H9 (cell line): ENCODE data around the gene AIF1L. TPM values are rescaled to one million over a fixed set of nuclear protein-coding genes. Genes with fewer than 3 reads are reported as not detected.
A peak's percentile ranks its signal among the peaks of the same experiment; 100 is the strongest.

Source experiments
- DNase-seq: peaks from one replicate; pipeline ENCODE4 v3.0.0-alpha.2; 2017
- H2AFZ ChIP-seq: one replicate; pipeline ENCODE4 v1.6.1; 2013; ENCODE audit warnings: mild to moderate bottlenecking, low read length, control low read depth, moderate library complexity
- H2AK5ac ChIP-seq: 2 replicates; pipeline ENCODE4 v1.6.1; 2013; ENCODE audit warnings: low read length, control low read depth, mixed read lengths; ENCODE audit not compliant: insufficient read length
- H2BK120ac ChIP-seq: one replicate; pipeline ENCODE4 v1.6.1; 2013; ENCODE audit warnings: low read depth, mild to moderate bottlenecking, low read length, control low read depth, inconsistent platforms; ENCODE audit not compliant: poor library complexity, severe bottlenecking
- H2BK12ac ChIP-seq: 2 replicates; pipeline ENCODE4 v1.6.1; 2013; ENCODE audit warnings: low read length, control low read depth, mixed read lengths, low read depth; ENCODE audit not compliant: insufficient read length
- H2BK15ac ChIP-seq: 2 replicates; pipeline ENCODE4 v1.6.1; 2013; ENCODE audit warnings: low read depth, low read length, control low read depth
- H2BK20ac ChIP-seq: one replicate; pipeline ENCODE4 v1.6.1; 2013; ENCODE audit warnings: low read depth, mild to moderate bottlenecking, low read length, control low read depth, inconsistent platforms; ENCODE audit not compliant: poor library complexity, severe bottlenecking
- H2BK5ac ChIP-seq: 2 replicates; pipeline ENCODE4 v1.6.1; 2013; ENCODE audit warnings: low read length, control low read depth, mixed read lengths; ENCODE audit not compliant: insufficient read length
- H3K14ac ChIP-seq: 2 replicates; pipeline ENCODE4 v1.6.1; 2013; ENCODE audit warnings: low read length, control low read depth; ENCODE audit not compliant: insufficient read depth
- H3K18ac ChIP-seq: 2 replicates; pipeline ENCODE4 v1.6.1; 2013; ENCODE audit warnings: low read depth, mild to moderate bottlenecking, mixed read lengths, low read length, control low read depth; ENCODE audit not compliant: insufficient read length
- H3K23ac ChIP-seq: 2 replicates; pipeline ENCODE4 v1.6.1; 2013; ENCODE audit warnings: low read length, control low read depth, mixed read lengths, low read depth; ENCODE audit not compliant: insufficient read length
- H3K23me2 ChIP-seq: 2 replicates; pipeline ENCODE4 v1.6.1; 2013; ENCODE audit warnings: low read depth, mild to moderate bottlenecking, mixed read lengths, low read length, control low read depth; ENCODE audit not compliant: insufficient read length, poor library complexity, severe bottlenecking
- H3K27ac ChIP-seq: 2 replicates; pipeline ENCODE4 v1.5.1; 2013; ENCODE audit warnings: low read length, control low read depth, mixed read lengths, low read depth; ENCODE audit not compliant: insufficient read length
- H3K27me3 ChIP-seq: 2 replicates; pipeline ENCODE4 v1.6.1; 2013; ENCODE audit warnings: low read length, control low read depth, inconsistent platforms; ENCODE audit not compliant: insufficient read depth
- H3K4ac ChIP-seq: 2 replicates; pipeline ENCODE4 v1.6.1; 2013; ENCODE audit warnings: low read depth, mild to moderate bottlenecking, control low read depth, inconsistent platforms, low read length, moderate library complexity
- H3K4me1 ChIP-seq: 2 replicates; pipeline ENCODE4 v1.6.1; 2013; ENCODE audit warnings: low read length, control low read depth, inconsistent platforms; ENCODE audit not compliant: insufficient read depth
- H3K4me2 ChIP-seq: 2 replicates; pipeline ENCODE4 v1.6.1; 2013; ENCODE audit warnings: low read length, control low read depth, mixed read lengths; ENCODE audit not compliant: insufficient read length, insufficient read depth
- H3K56ac ChIP-seq: 2 replicates; pipeline ENCODE4 v1.6.1; 2013; ENCODE audit warnings: low read depth, mild to moderate bottlenecking, mixed read lengths, low read length, control low read depth; ENCODE audit not compliant: insufficient read length
- H3K79me1 ChIP-seq: 2 replicates; pipeline ENCODE4 v1.6.1; 2013; ENCODE audit warnings: low read depth, mild to moderate bottlenecking, moderate library complexity, low read length, control low read depth, inconsistent platforms; ENCODE audit not compliant: insufficient read depth, poor library complexity, severe bottlenecking
- H3K79me2 ChIP-seq: 2 replicates; pipeline ENCODE4 v1.6.1; 2013; ENCODE audit warnings: low read length, control low read depth, inconsistent platforms; ENCODE audit not compliant: insufficient read depth
- H3K9ac ChIP-seq: 2 replicates; pipeline ENCODE4 v1.6.1; 2013; ENCODE audit warnings: low read length, control low read depth, mixed read lengths; ENCODE audit not compliant: insufficient read length; ENCODE audit errors: extremely low read depth
- H3K9me3 ChIP-seq: one replicate; pipeline ENCODE4 v1.6.1; 2013; ENCODE audit warnings: low read depth, low read length, inconsistent platforms; ENCODE audit not compliant: control insufficient read depth
- H3T11ph ChIP-seq: one replicate; pipeline ENCODE4 v1.6.1; 2013; ENCODE audit warnings: mild to moderate bottlenecking, low read length, control low read depth, inconsistent platforms
- H4K20me1 ChIP-seq: one replicate; pipeline ENCODE4 v1.6.1; 2013; ENCODE audit not compliant: control insufficient read depth, insufficient read length, insufficient read depth
- H4K5ac ChIP-seq: 2 replicates; pipeline ENCODE4 v1.6.1; 2013; ENCODE audit warnings: low read depth, mild to moderate bottlenecking, mixed read lengths, low read length, control low read depth; ENCODE audit not compliant: insufficient read length
- H4K8ac ChIP-seq: replicated peaks from 2 replicates; pipeline ENCODE4 v1.6.1; 2013; ENCODE audit warnings: low read length, control low read depth, mixed read lengths, low read depth; ENCODE audit not compliant: insufficient read length
- H4K91ac ChIP-seq: 2 replicates; pipeline ENCODE4 v1.6.1; 2013; ENCODE audit warnings: low read depth, mild to moderate bottlenecking, moderate library complexity, mixed read lengths, low read length, control low read depth; ENCODE audit not compliant: insufficient read length
- H3K27ac Mint-ChIP-seq, 3 experiments: 2 replicates in 2 of 3; 3 replicates in 1 of 3; pipeline ENCODE4 v1.8.0; 2020 to 2021; ENCODE audit warnings: mixed read lengths in 3 of 3, mild to moderate bottlenecking in 1 of 3, moderate library complexity in 1 of 3
- H3K27me3 Mint-ChIP-seq: 2 replicates; pipeline ENCODE4 v1.8.0; 2021; ENCODE audit warnings: low read depth, mild to moderate bottlenecking, moderate library complexity, mixed read lengths
- H3K36me3 Mint-ChIP-seq, 3 experiments: 2 replicates in 2 of 3; 3 replicates in 1 of 3; pipeline ENCODE4 v1.8.0; 2020 to 2021; ENCODE audit warnings: low read depth in 3 of 3, mixed read lengths in 3 of 3; ENCODE audit not compliant: insufficient read depth in 1 of 3
- H3K4me1 Mint-ChIP-seq, 2 experiments: 2 replicates each; pipeline ENCODE4 v1.8.0; 2020; ENCODE audit warnings: mixed read lengths in 2 of 2
- H3K4me3 Mint-ChIP-seq, 2 experiments: 2 replicates in 1 of 2; 3 replicates in 1 of 2; pipeline ENCODE4 v1.8.0; 2020 to 2021; ENCODE audit warnings: mild to moderate bottlenecking in 2 of 2, mixed read lengths in 2 of 2, moderate library complexity in 1 of 2
- H3K9me3 Mint-ChIP-seq, 2 experiments: 2 replicates in 1 of 2; 3 replicates in 1 of 2; pipeline ENCODE4 v1.8.0; 2020; ENCODE audit warnings: mild to moderate bottlenecking in 2 of 2, mixed read lengths in 2 of 2, moderate library complexity in 1 of 2
- WGBS: extraction: QIAGEN DNeasy Blood & Tissue Kit; methylation state at CpG from one replicate; pipeline ENCODE4 v1.1.7; 2013; ENCODE audit warnings: missing lambda C conversion rate, low lambda C conversion rate, mixed read lengths; ENCODE audit not compliant: insufficient read length; ENCODE audit errors: extremely low coverage; 5-methylcytosine and 5-hydroxymethylcytosine counted together
- total RNA-seq: library from RNA; stranded (reverse); gene quantifications from 2 replicates; pipeline ENCODE4 v1.2.1, GENCODE V29; 2021
- TF ChIP-seq, protein P1 (sequence below): fragments of 200-600 bp; sonication (generic); conservative IDR thresholded peaks from 3 replicates; pipeline ENCODE4 v1.8.0; 2021; ENCODE audit warnings: antibody characterized with exemption, mild to moderate bottlenecking

AIF1L gene
- total RNA-seq, 1 experiment from 2014 or later = 122 TPM

DNA sequence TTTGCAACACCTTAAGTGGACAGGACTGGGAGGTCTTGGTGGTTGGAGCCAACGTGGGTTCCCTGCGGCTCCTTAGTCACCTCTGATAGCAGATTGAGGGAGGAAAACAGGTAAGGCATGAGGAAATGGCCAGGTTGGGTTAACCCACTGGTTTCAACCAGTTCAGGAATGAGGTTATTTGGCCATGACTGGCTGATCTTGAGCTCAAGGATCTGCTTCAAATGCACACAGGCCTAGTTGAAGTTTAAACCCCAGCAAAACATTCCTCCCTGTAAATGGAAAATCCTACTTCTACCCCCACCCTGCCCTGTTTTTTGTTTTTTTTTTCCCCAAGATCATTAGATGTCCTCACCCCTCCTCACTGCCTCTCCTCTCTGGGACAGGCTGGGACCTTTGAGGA lies 25.8 kb downstream of the AIF1L start:
- Mint-ChIP-seq H3K27ac (peak overlapping the region in 2 of 3 experiments; percentile 13 to 78; a peak in 2 of 7 replicates), H3K4me1 (peaks cover 10 to 13% of the 10 kb centered on the region in 2 experiments), H3K4me3 (no peak overlapping the region), H3K36me3 (peaks cover 26 to 52% (median 49%) of the 10 kb centered on the region in 3 experiments), H3K9me3 (no peaks in the 10 kb centered on the region; a peak in 1 of 5 replicates), H3K27me3 (no peaks in the 10 kb centered on the region)
- Histone ChIP-seq H3K23ac (no peak overlapping the region), H3K14ac (no peak overlapping the region), H3K27ac (no peak overlapping the region), H3K4me1 (no peaks in the 10 kb centered on the region), H3K56ac (no peak overlapping the region), H3K4me2 (no peak overlapping the region), H4K5ac (no peak overlapping the region), H3K9me3 (no peaks in the 10 kb centered on the region), H2AFZ (no peak overlapping the region), H3K27me3 (no peaks in the 10 kb centered on the region), H2BK12ac (no peak overlapping the region), H4K8ac (no peak overlapping the region), H2BK15ac (no peak overlapping the region), H3K9ac (no peak overlapping the region), H3K18ac (no peak overlapping the region), H3T11ph (no peak overlapping the region), H2AK5ac (no peak overlapping the region), H2BK5ac (no peak overlapping the region), H3K23me2 (peaks cover 10% of the 10 kb centered on the region), H3K79me2 (peaks cover 6% of the 10 kb centered on the region; the same call in 1 of the 2 replicates), H3K79me1 (peaks cover 7% of the 10 kb centered on the region), H2BK120ac (no peak overlapping the region), H2BK20ac (no peak overlapping the region), H4K91ac (no peak overlapping the region), H3K4ac (no peak overlapping the region), H4K20me1 (no peaks in the 10 kb centered on the region)
- WGBS = no CpG with 5 or more reads among the region's 2 CpGs
- TF ChIP-seq, protein P1, sequence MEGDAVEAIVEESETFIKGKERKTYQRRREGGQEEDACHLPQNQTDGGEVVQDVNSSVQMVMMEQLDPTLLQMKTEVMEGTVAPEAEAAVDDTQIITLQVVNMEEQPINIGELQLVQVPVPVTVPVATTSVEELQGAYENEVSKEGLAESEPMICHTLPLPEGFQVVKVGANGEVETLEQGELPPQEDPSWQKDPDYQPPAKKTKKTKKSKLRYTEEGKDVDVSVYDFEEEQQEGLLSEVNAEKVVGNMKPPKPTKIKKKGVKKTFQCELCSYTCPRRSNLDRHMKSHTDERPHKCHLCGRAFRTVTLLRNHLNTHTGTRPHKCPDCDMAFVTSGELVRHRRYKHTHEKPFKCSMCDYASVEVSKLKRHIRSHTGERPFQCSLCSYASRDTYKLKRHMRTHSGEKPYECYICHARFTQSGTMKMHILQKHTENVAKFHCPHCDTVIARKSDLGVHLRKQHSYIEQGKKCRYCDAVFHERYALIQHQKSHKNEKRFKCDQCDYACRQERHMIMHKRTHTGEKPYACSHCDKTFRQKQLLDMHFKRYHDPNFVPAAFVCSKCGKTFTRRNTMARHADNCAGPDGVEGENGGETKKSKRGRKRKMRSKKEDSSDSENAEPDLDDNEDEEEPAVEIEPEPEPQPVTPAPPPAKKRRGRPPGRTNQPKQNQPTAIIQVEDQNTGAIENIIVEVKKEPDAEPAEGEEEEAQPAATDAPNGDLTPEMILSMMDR = no peak
- DNase-seq = no peak
